Dorsolateral prefrontal cortex (tissue), 118 donors: Measurements from ENCODE around the gene TTLL10. TPM values are rescaled to one million over a fixed set of nuclear protein-coding genes. Genes with fewer than 3 reads are reported as not detected.

Experiments used
- microRNA-seq, 43 experiments: library from miRNA; unstranded; fragments of <30 nt; microRNA quantifications; one replicate each; pipeline ENCODE4 v1.2.0, GENCODE V29; 2022
- total RNA-seq, 120 experiments: library from RNA; stranded (reverse); gene quantifications; one replicate each; pipeline versions ENCODE4 v1.2.3 to v1.2.4, GENCODE V29; 2022

Gene TTLL10
- total RNA-seq, 120 experiments from 2014 or later = 0.50 to 0.91 (median 0.70) TPM; not detected in 116

Small RNA genes within 50 kb of the gene (microRNA-seq; reads per million reads assigned to microRNA genes)
- gene MIR200A = 1.5 to 43.1 (median 13.3) reads per million in 43 experiments
- 2.3 to 200 (median 45.2) reads per million in 43 experiments for gene MIR200B
- gene MIR429 = 0 to 133 (median 12.6) reads per million in 43 experiments

Other genes starting within 250 kb of the TTLL10 start
- gene SAMD11, start 250.0 kb upstream of the TTLL10 start, total RNA-seq = 10 to 100 TPM in 10 of 120 experiments, 1 to 10 TPM in 109, under 1 TPM in 1; 0.85 to 22.6 (median 4.2) TPM
- gene NOC2L, start 214.6 kb upstream of the TTLL10 start, total RNA-seq = 10 to 100 TPM; 34.5 to 72.4 (median 54.8) TPM
- gene KLHL17, start 213.3 kb upstream of the TTLL10 start, total RNA-seq = 10 to 100 TPM in 101 of 120 experiments, 1 to 10 TPM in 19; 5.7 to 35.4 (median 14.2) TPM
- under 1 TPM in 3 of 120 experiments, not detected in 117; 0.36 to 0.58 (median 0.43) TPM for gene PLEKHN1, start 207.4 kb upstream of the TTLL10 start, total RNA-seq
- 1 to 10 TPM in 6 of 120 experiments, under 1 TPM in 63, not detected in 51; 0.13 to 1.8 (median 0.43) TPM for gene PERM1, start 191.8 kb upstream of the TTLL10 start, total RNA-seq
- gene HES4, start 173.8 kb upstream of the TTLL10 start, total RNA-seq = 10 to 100 TPM in 119 of 120 experiments, 1 to 10 TPM in 1; 8.9 to 60.0 (median 25.0) TPM
- gene ISG15, start 160.4 kb upstream of the TTLL10 start, total RNA-seq = 100 to 1,000 TPM in 3 of 120 experiments, 10 to 100 TPM in 113, 1 to 10 TPM in 4; 6.0 to 422 (median 18.9) TPM
- 100 to 1,000 TPM in 70 of 120 experiments, 10 to 100 TPM in 50; 67.4 to 194 (median 105) TPM for gene AGRN, start 153.8 kb upstream of the TTLL10 start, total RNA-seq
- gene RNF223, start 99.6 kb upstream of the TTLL10 start, total RNA-seq = under 1 TPM in 2 of 120 experiments, not detected in 118; 0.28 to 0.63 TPM
- gene C1orf159, start 57.8 kb upstream of the TTLL10 start, total RNA-seq = 10 to 100 TPM; 14.3 to 35.0 (median 23.4) TPM
- gene TNFRSF18, start 32.7 kb downstream of the TTLL10 start, total RNA-seq = 1 to 10 TPM in 85 of 120 experiments, under 1 TPM in 29, not detected in 6; 0.40 to 4.9 (median 1.4) TPM
- gene TNFRSF4, start 40.3 kb downstream of the TTLL10 start, total RNA-seq = 1 to 10 TPM in 79 of 120 experiments, under 1 TPM in 36, not detected in 5; 0.31 to 5.8 (median 1.4) TPM
- 100 to 1,000 TPM in 50 of 120 experiments, 10 to 100 TPM in 70; 67.7 to 149 (median 98.0) TPM for gene SDF4, start 58.1 kb downstream of the TTLL10 start, total RNA-seq
- gene B3GALT6, start 58.4 kb downstream of the TTLL10 start, total RNA-seq = 10 to 100 TPM in 119 of 120 experiments, 1 to 10 TPM in 1; 9.7 to 21.1 (median 16.0) TPM
- 1 to 10 TPM in 104 of 120 experiments, under 1 TPM in 9, not detected in 7; 0.57 to 8.3 (median 2.6) TPM for gene C1QTNF12, start 72.8 kb downstream of the TTLL10 start, total RNA-seq
- gene UBE2J2, start 100.0 kb downstream of the TTLL10 start, total RNA-seq = 10 to 100 TPM; 37.3 to 87.4 (median 51.0) TPM
- 10 to 100 TPM in 118 of 120 experiments, 1 to 10 TPM in 2; 7.8 to 43.6 (median 17.8) TPM for gene SCNN1D, start 106.6 kb downstream of the TTLL10 start, total RNA-seq
- 100 to 1,000 TPM in 119 of 120 experiments, 10 to 100 TPM in 1; 92.3 to 273 (median 164) TPM for gene ACAP3, start 134.1 kb downstream of the TTLL10 start, total RNA-seq
- gene PUSL1, start 134.7 kb downstream of the TTLL10 start, total RNA-seq = 10 to 100 TPM in 118 of 120 experiments, 1 to 10 TPM in 2; 9.1 to 22.8 (median 14.0) TPM
- gene INTS11, start 150.8 kb downstream of the TTLL10 start, total RNA-seq = 100 to 1,000 TPM in 109 of 120 experiments, 10 to 100 TPM in 11; 87.2 to 200 (median 130) TPM
- 10 to 100 TPM; 16.2 to 34.2 (median 22.5) TPM for gene CPTP, start 150.9 kb downstream of the TTLL10 start, total RNA-seq
- gene TAS1R3, start 157.4 kb downstream of the TTLL10 start, total RNA-seq = 1 to 10 TPM in 6 of 120 experiments, under 1 TPM in 108, not detected in 6; 0.11 to 1.7 (median 0.38) TPM
- 100 to 1,000 TPM in 103 of 120 experiments, 10 to 100 TPM in 17; 86.3 to 201 (median 114) TPM for gene DVL1, start 175.5 kb downstream of the TTLL10 start, total RNA-seq
- 10 to 100 TPM in 29 of 120 experiments, 1 to 10 TPM in 91; 3.2 to 23.7 (median 7.3) TPM for gene MXRA8, start 184.7 kb downstream of the TTLL10 start, total RNA-seq
- 100 to 1,000 TPM in 92 of 120 experiments, 10 to 100 TPM in 28; 78.7 to 143 (median 109) TPM for gene AURKAIP1, start 201.3 kb downstream of the TTLL10 start, total RNA-seq
- 100 to 1,000 TPM; 111 to 235 (median 165) TPM for gene CCNL2, start 225.5 kb downstream of the TTLL10 start, total RNA-seq
- gene MRPL20, start 233.4 kb downstream of the TTLL10 start, total RNA-seq = 100 to 1,000 TPM in 12 of 120 experiments, 10 to 100 TPM in 108; 56.0 to 114 (median 86.3) TPM
- 10 to 100 TPM in 118 of 120 experiments, 1 to 10 TPM in 2; 4.0 to 63.5 (median 26.5) TPM for gene ANKRD65, start 247.4 kb downstream of the TTLL10 start, total RNA-seq